HG02642 (cell line): Measurements from ENCODE around the gene GPR119.
"Not testable (repeated sequence)": the region's sequence is repeated elsewhere in the genome, so short reads cannot be mapped to it uniquely, and the experiment has no call there.

ENCODE experiments used
- ATAC-seq: cut with Tn5 transposase; IDR thresholded peaks from one replicate; pipeline ENCODE4 v1.9.1; 2021; ENCODE audit warnings: mild to moderate bottlenecking; ENCODE audit not compliant: unreplicated experiment, poor library complexity

Gene GPR119

DNA sequence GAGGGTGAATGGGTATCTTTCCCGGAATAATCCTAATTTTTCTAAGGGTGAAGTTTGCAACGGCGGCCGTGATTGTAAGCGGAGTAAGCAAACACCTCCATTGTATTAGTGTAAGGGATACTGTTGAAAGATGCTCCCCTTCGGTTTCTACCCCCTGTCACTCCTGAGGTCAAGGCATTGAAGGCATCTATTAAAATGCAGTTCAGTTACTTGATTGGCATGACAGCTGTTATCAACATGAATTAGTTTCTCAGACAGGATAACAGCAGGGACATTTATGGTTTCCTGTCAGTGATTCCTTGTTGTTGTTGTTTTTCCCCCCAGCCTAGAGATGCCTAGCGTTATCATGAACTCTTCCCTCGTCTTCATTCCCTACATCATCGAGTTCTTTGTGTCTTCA is 45.2 kb downstream of the GPR119 start:
- no peak for ATAC-seq

- ATAC-seq = peak; percentile 99
Measured at GRCh38 chrX:130339408-130340222, 45.9 kb downstream of the GPR119 start, which contains the start of gene SLC25A14. Gene SLC25A14, plus strand, starts transcription at chrX:130339919. Its CDS starts 360 bp downstream, at chrX:130340279.

DNA sequence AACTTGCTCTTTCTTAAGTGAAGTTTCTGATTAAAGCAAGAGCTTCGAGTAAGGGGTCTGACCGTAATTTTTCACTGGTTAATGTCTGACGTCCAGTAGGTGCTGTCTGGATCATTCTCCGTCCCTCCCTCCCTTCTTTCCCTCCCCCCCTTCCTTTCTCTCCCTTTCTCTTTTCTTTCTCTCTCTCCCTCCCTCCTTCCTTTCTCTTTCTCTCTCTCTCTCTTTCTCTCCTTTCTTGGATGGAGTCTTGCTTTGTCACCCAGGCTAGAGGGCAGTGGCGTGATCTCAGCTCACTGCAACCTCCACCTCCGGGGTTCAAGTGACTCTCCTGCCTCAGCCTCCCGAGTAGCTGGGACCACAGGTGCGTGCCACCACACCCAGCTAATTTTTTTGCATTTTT is 46.6 kb downstream of the GPR119 start:
- not testable (repeated sequence) for ATAC-seq

- no peak for ATAC-seq
Measured at GRCh38 chrX:130336531-130336930, 48.9 kb downstream of the GPR119 start.
